ENCODE measurements around the gene OSR1. TPM values are rescaled to one million over a fixed set of nuclear protein-coding genes. Genes with fewer than 3 reads are reported as not detected.

Gene OSR1
- total and polyA plus RNA-seq, 2 donors (not counting 3 experiments of a cell fraction or from before 2014, with no cell fraction given) = not detected

GRCh38 chr2:19364014-19364413 is 5.6 kb upstream of the OSR1 start:
- no peak overlapping the region for H2AFZ ChIP-seq (ENCODE audit: low read depth, low read length)
- H3K9me1 ChIP-seq (replicated peaks; ENCODE audit: control insufficient read depth, extremely low read depth, insufficient read depth, low read length) = no peaks in the 10 kb centered on the region
- DNase-seq (ENCODE audit: low read depth, low spot score) (no peak), FAIRE-seq (no peak)
- CTCF ChIA-PET = interaction anchor here (0.7 to 1.4 kb wide), 14 partner anchors 11 to 952 kb away, joined by 3 to 16 read pairs (median 3); no protein-coding TSS in a partner anchor
- no peak for TF ChIP-seq FOS (IDR thresholded peaks at IDR 0.05; ENCODE audit: borderline replicate concordance, insufficient read depth, low read length)
- TF ChIP-seq JUN (IDR thresholded peaks at IDR 0.05; ENCODE audit: borderline replicate concordance, insufficient read depth, insufficient read length, low read depth) = no peak
- TF ChIP-seq CTCF (IDR thresholded peaks at IDR 0.05; ENCODE audit: extremely low read depth in 1 of 2, insufficient read depth in 1 of 2, low read depth in 1 of 2, low read length in 2 of 2) = no peak
- TF ChIP-seq GATA2 (IDR thresholded peaks at IDR 0.05; ENCODE audit: insufficient read depth, insufficient read length, low read depth, low read length) = no peak
- no peak for TF ChIP-seq POLR2A (IDR thresholded peaks at IDR 0.05; ENCODE audit: low read depth, low read length)
- no peak for TF ChIP-seq MAX (IDR thresholded peaks at IDR 0.05; ENCODE audit: insufficient read depth, insufficient read length)
- TF ChIP-seq MYC (IDR thresholded peaks at IDR 0.05; ENCODE audit: low read depth, low read length) = no peak
- no peak for TF ChIP-seq EZH2 (IDR thresholded peaks at IDR 0.05; ENCODE audit: borderline replicate concordance, low read depth, low read length, severe bottlenecking)
- TF ChIP-seq POLR2AphosphoS5 (IDR thresholded peaks at IDR 0.05; ENCODE audit: insufficient read depth, low read depth, low read length) = no peak
- H3K4me2 ChIP-seq (ENCODE audit: insufficient read depth, low read length) = no peak overlapping the region
- H3K79me2 ChIP-seq (ENCODE audit: control insufficient read depth, insufficient read depth, low read length) = no peaks in the 10 kb centered on the region
- H4K20me1 ChIP-seq (replicated peaks; ENCODE audit: control insufficient read depth, extremely low read depth, insufficient read depth, low read length) = no peaks in the 10 kb centered on the region
- peaks cover 67 to 69% of the 10 kb centered on the region in 2 experiments for H3K27me3 ChIP-seq (ENCODE audit: control insufficient read depth in 2 of 2, insufficient read depth in 2 of 2, low read length in 2 of 2)
- no peaks in the 10 kb centered on the region for H3K36me3 ChIP-seq (ENCODE audit: control insufficient read depth in 2 of 2, extremely low read depth in 1 of 2, insufficient read depth in 2 of 2, low read length in 2 of 2)
- no peak overlapping the region for H3K9ac ChIP-seq (replicated peaks; ENCODE audit: extremely low read depth, insufficient read depth, low read length)
- dilution Hi-C loops (cut with MboI; ENCODE audit: extremely low pct_ligation_motif_present, low sequenced_read_pairs) (no loop called here), intact Hi-C loops (cut with micrococcal nuclease) (loop anchor here (10.0 kb wide), 1 partner anchor 1069 kb away; no protein-coding TSS in a partner anchor)
- H3K4me1 ChIP-seq (ENCODE audit: control insufficient read depth, extremely low read depth, insufficient read depth, low read length) = peaks cover 18% of the 10 kb centered on the region
- BruUV-seq (replicated peaks) = no TSS peak
- H3K4me3 ChIP-seq (replicated peaks in 1 of 3; ENCODE audit: insufficient read depth in 1 of 3, low read depth in 1 of 3, low read length in 3 of 3) = no peak overlapping the region
- H3K9me3 ChIP-seq (replicated peaks; ENCODE audit: control insufficient read depth, insufficient read depth, low read length) = no peaks in the 10 kb centered on the region
- POLR2A ChIA-PET = no interaction called here
- no peak overlapping the region for H3K27ac ChIP-seq (ENCODE audit: insufficient read depth, low read depth, low read length)
